Trophoblast cell (in vitro differentiated cells and primary cell): ENCODE data around the gene AK4.
A peak's percentile ranks its signal among the peaks of the same experiment; 100 is the strongest.

Experiments
- DNase-seq, 2 donors: peaks; one replicate each; pipeline ENCODE4 v3.0.0-alpha.2; 2016
- H2AFZ ChIP-seq: 2 replicates; pipeline ENCODE4 v1.6.1; 2013; ENCODE audit warnings: low read length, moderate library complexity, mild to moderate bottlenecking; ENCODE audit not compliant: insufficient read depth, poor library complexity
- H2AK5ac ChIP-seq: 2 replicates; pipeline ENCODE4 v1.6.1; 2013; ENCODE audit warnings: mild to moderate bottlenecking, low read length
- H2BK120ac ChIP-seq: 2 replicates; pipeline ENCODE4 v1.6.1; 2013; ENCODE audit warnings: low read length, mild to moderate bottlenecking, moderate library complexity; ENCODE audit not compliant: insufficient read depth, poor library complexity
- H2BK12ac ChIP-seq: 2 replicates; pipeline ENCODE4 v1.6.1; 2013; ENCODE audit warnings: mild to moderate bottlenecking, low read length, moderate library complexity
- H2BK5ac ChIP-seq: 2 replicates; pipeline ENCODE4 v1.6.1; 2013; ENCODE audit warnings: low read length, low read depth, moderate library complexity, mild to moderate bottlenecking; ENCODE audit not compliant: poor library complexity
- H3K14ac ChIP-seq: 2 replicates; pipeline ENCODE4 v1.6.1; 2013; ENCODE audit warnings: mild to moderate bottlenecking, low read length
- H3K18ac ChIP-seq: 2 replicates; pipeline ENCODE4 v1.6.1; 2013; ENCODE audit warnings: mild to moderate bottlenecking, low read length
- H3K23ac ChIP-seq: 2 replicates; pipeline ENCODE4 v1.6.1; 2013; ENCODE audit warnings: low read length
- H3K27ac ChIP-seq: 2 replicates; pipeline ENCODE4 v1.5.1; 2013; ENCODE audit warnings: low read depth, mild to moderate bottlenecking, inconsistent platforms, low read length, moderate library complexity
- H3K27me3 ChIP-seq: 2 replicates; pipeline ENCODE4 v1.6.1; 2013; ENCODE audit warnings: inconsistent platforms, mild to moderate bottlenecking, low read length, moderate library complexity; ENCODE audit not compliant: insufficient read depth
- H3K36me3 ChIP-seq, 2 experiments: 1 replicate in 1 of 2; 2 replicates in 1 of 2; pipeline ENCODE4 v1.6.1; 2013; ENCODE audit warnings: low read length in 2 of 2, mild to moderate bottlenecking in 2 of 2, moderate library complexity in 1 of 2; ENCODE audit not compliant: insufficient read depth in 2 of 2, control insufficient read depth in 1 of 2
- H3K4ac ChIP-seq: 2 replicates; pipeline ENCODE4 v1.6.1; 2013; ENCODE audit warnings: low read depth, mild to moderate bottlenecking, low read length, moderate library complexity
- H3K4me1 ChIP-seq, 2 experiments: 1 replicate in 1 of 2; 2 replicates in 1 of 2; pipeline ENCODE4 v1.6.1; 2013; ENCODE audit warnings: low read length in 2 of 2, mild to moderate bottlenecking in 2 of 2, moderate library complexity in 1 of 2; ENCODE audit not compliant: insufficient read depth in 2 of 2, control insufficient read depth in 1 of 2
- H3K4me2 ChIP-seq: 2 replicates; pipeline ENCODE4 v1.6.1; 2013; ENCODE audit warnings: inconsistent platforms, mild to moderate bottlenecking, low read length, moderate library complexity
- H3K4me3 ChIP-seq: 2 replicates; pipeline ENCODE4 v1.5.1; 2013; ENCODE audit warnings: mild to moderate bottlenecking, low read depth, low read length, inconsistent platforms
- H3K79me1 ChIP-seq: one replicate; pipeline ENCODE4 v1.6.1; 2013; ENCODE audit warnings: low read length
- H3K79me2 ChIP-seq: 2 replicates; pipeline ENCODE4 v1.6.1; 2013; ENCODE audit warnings: low read length, mild to moderate bottlenecking; ENCODE audit not compliant: control insufficient read depth, insufficient read depth, poor library complexity
- H3K9ac ChIP-seq: 2 replicates; pipeline ENCODE4 v1.6.1; 2013; ENCODE audit warnings: mild to moderate bottlenecking, low read length
- H3K9me3 ChIP-seq: 2 replicates; pipeline ENCODE4 v1.6.1; 2013; ENCODE audit warnings: low read depth, mild to moderate bottlenecking, control low read depth, inconsistent platforms, low read length; ENCODE audit not compliant: insufficient read depth
- H4K12ac ChIP-seq: 2 replicates; pipeline ENCODE4 v1.6.1; 2013; ENCODE audit warnings: low read depth, mild to moderate bottlenecking, low read length, moderate library complexity
- H4K8ac ChIP-seq: 2 replicates; pipeline ENCODE4 v1.6.1; 2013; ENCODE audit warnings: low read depth, mild to moderate bottlenecking, low read length, moderate library complexity
- H4K91ac ChIP-seq: one replicate; pipeline ENCODE4 v1.6.1; 2013; ENCODE audit warnings: low read depth, mild to moderate bottlenecking, low read length, moderate library complexity
- WGBS: extraction: QIAGEN DNeasy Blood & Tissue Kit; methylation state at CpG from one replicate; pipeline ENCODE4 v1.1.7; 2013; ENCODE audit warnings: missing lambda C conversion rate; ENCODE audit not compliant: insufficient read length, insufficient coverage; ENCODE audit errors: extremely low coverage; 5-methylcytosine and 5-hydroxymethylcytosine counted together

The AK4 gene

GRCh38 chr1:65166572-65167305, 18.7 kb downstream of the AK4 start:
- Histone ChIP-seq H4K91ac (no peak overlapping the region), H3K18ac (no peak overlapping the region), H3K27ac (no peak overlapping the region), H4K8ac (no peak overlapping the region), H4K12ac (no peak overlapping the region), H3K9me3 (no peaks in the 10 kb centered on the region), H2BK5ac (no peak overlapping the region), H3K9ac (no peak overlapping the region), H3K4me2 (no peak overlapping the region), H3K23ac (no peak overlapping the region), H3K36me3 (no peaks in the 10 kb centered on the region), H2BK120ac (no peak overlapping the region), H3K79me1 (no peaks in the 10 kb centered on the region), H2AFZ (no peak overlapping the region), H3K4me3 (no peak overlapping the region), H3K4me1 (peaks cover 7 to 9% of the 10 kb centered on the region in 2 experiments), H3K4ac (no peak overlapping the region), H2BK12ac (no peak overlapping the region), H3K14ac (no peak overlapping the region), H2AK5ac (no peak overlapping the region), H3K79me2 (no peaks in the 10 kb centered on the region), H3K27me3 (no peaks in the 10 kb centered on the region)
- DNase-seq = no peak
- no CpG with 5 or more reads among the region's 7 CpGs for WGBS

- no CpG with 5 or more reads among the region's 5 CpGs for WGBS
- H3K4ac ChIP-seq = no peak overlapping the region
- no peak overlapping the region for H4K12ac ChIP-seq
- H3K27ac ChIP-seq = no peak overlapping the region
- no peak overlapping the region for H3K23ac ChIP-seq
- H3K79me2 ChIP-seq = no peaks in the 10 kb centered on the region
- no peaks in the 10 kb centered on the region for H3K27me3 ChIP-seq
- no peak overlapping the region for H2AFZ ChIP-seq
- H3K36me3 ChIP-seq = no peaks in the 10 kb centered on the region
- H3K14ac ChIP-seq = no peak overlapping the region
- no peak overlapping the region for H2BK12ac ChIP-seq
- no peak overlapping the region for H2AK5ac ChIP-seq
- no peaks in the 10 kb centered on the region for H3K79me1 ChIP-seq
- peaks cover 7 to 9% of the 10 kb centered on the region in 2 experiments for H3K4me1 ChIP-seq
- H3K4me2 ChIP-seq = no peak overlapping the region
- H3K9ac ChIP-seq = no peak overlapping the region
- H4K91ac ChIP-seq = no peak overlapping the region
- H3K18ac ChIP-seq = no peak overlapping the region
- no peak overlapping the region for H2BK5ac ChIP-seq
- no peaks in the 10 kb centered on the region for H3K9me3 ChIP-seq
- H3K4me3 ChIP-seq = no peak overlapping the region
- H4K8ac ChIP-seq = no peak overlapping the region
- no peak overlapping the region for H2BK120ac ChIP-seq
- no peak for DNase-seq
Observed at GRCh38 chr1:65167586-65168242, 19.7 kb downstream of the AK4 start.

GRCh38 chr1:65168867-65169266, 20.9 kb downstream of the AK4 start:
- H3K4me3 ChIP-seq = no peak overlapping the region
- no peak overlapping the region for H2AFZ ChIP-seq

GRCh38 chr1:65170511-65171142, 22.6 kb downstream of the AK4 start:
- Histone ChIP-seq H3K9ac (no peak overlapping the region), H3K14ac (no peak overlapping the region), H3K36me3 (no peaks in the 10 kb centered on the region), H3K4me2 (no peak overlapping the region), H4K8ac (no peak overlapping the region), H3K4me1 (peaks cover 8 to 12% of the 10 kb centered on the region in 2 experiments), H3K27ac (no peak overlapping the region), H2BK5ac (no peak overlapping the region), H4K91ac (no peak overlapping the region), H2AFZ (no peak overlapping the region), H3K27me3 (no peaks in the 10 kb centered on the region), H3K4ac (no peak overlapping the region), H3K23ac (no peak overlapping the region), H2BK12ac (no peak overlapping the region), H2AK5ac (no peak overlapping the region), H4K12ac (no peak overlapping the region), H3K9me3 (no peaks in the 10 kb centered on the region), H2BK120ac (no peak overlapping the region), H3K79me2 (no peaks in the 10 kb centered on the region), H3K79me1 (no peaks in the 10 kb centered on the region), H3K4me3 (no peak overlapping the region), H3K18ac (no peak overlapping the region)
- peak; percentile 85 to 96 for DNase-seq
- WGBS = no CpG with 5 or more reads among the region's 10 CpGs

More at GRCh38 chr1:65168867-65169266, 20.9 kb downstream of the AK4 start:
- Histone ChIP-seq H3K4me2 (no peak overlapping the region), H4K91ac (no peak overlapping the region), H3K79me1 (no peaks in the 10 kb centered on the region), H2BK12ac (peak overlapping the region; percentile 2), H2AK5ac (no peak overlapping the region), H3K27me3 (no peaks in the 10 kb centered on the region), H3K18ac (no peak overlapping the region), H4K8ac (no peak overlapping the region), H3K79me2 (no peaks in the 10 kb centered on the region), H2BK5ac (no peak overlapping the region), H3K4ac (no peak overlapping the region), H3K14ac (no peak overlapping the region), H4K12ac (no peak overlapping the region), H3K27ac (no peak overlapping the region), H2BK120ac (no peak overlapping the region), H3K9me3 (no peaks in the 10 kb centered on the region), H3K9ac (no peak overlapping the region), H3K23ac (no peak overlapping the region), H3K36me3 (no peaks in the 10 kb centered on the region), H3K4me1 (peaks cover 3 to 7% of the 10 kb centered on the region in 2 experiments)
- DNase-seq = no peak
- no CpG with 5 or more reads among the region's 4 CpGs for WGBS
